Ecto neural progenitor cell (in vitro differentiated cells): ENCODE measurements around the gene CAMLG.
"Not testable (repeated sequence)": the region's sequence is repeated elsewhere in the genome, so short reads cannot be mapped to it uniquely, and the experiment has no call there.

Source experiments
- DNase-seq: peaks from one replicate; pipeline ENCODE4 v3.0.0-alpha.2; 2018; ENCODE audit warnings: low spot score

Gene CAMLG

GRCh38 chr5:134738133-134738962 lies at the start of gene CAMLG:
Gene CAMLG (plus strand): TSS chr5:134738548. CDS start chr5:134738621, 73 bp downstream.
- DNase-seq, result peak; percentile 98

GRCh38 chr5:134690144-134690543 lies 48.2 kb upstream of the CAMLG start:
- not testable (repeated sequence) for DNase-seq

- no peak for DNase-seq
Measured at GRCh38 chr5:134692722-134693121, 45.6 kb upstream of the CAMLG start.

GRCh38 chr5:134708301-134708700 lies 30.0 kb upstream of the CAMLG start:
- no peak for DNase-seq

- no peak for DNase-seq
Measured at GRCh38 chr5:134714120-134714519, 24.2 kb upstream of the CAMLG start.

- DNase-seq, result no peak
Measured at GRCh38 chr5:134714541-134714940, 23.8 kb upstream of the CAMLG start.

GRCh38 chr5:134715466-134715865 lies 22.9 kb upstream of the CAMLG start:
- not testable (repeated sequence) for DNase-seq

GRCh38 chr5:134724872-134725271 lies 13.5 kb upstream of the CAMLG start:
- no peak for DNase-seq

- DNase-seq, result no peak
Measured at GRCh38 chr5:134732819-134733218, 5.5 kb upstream of the CAMLG start.

GRCh38 chr5:134735243-134735642 lies 3.1 kb upstream of the CAMLG start:
- DNase-seq, result no peak

- DNase-seq, result no peak
Measured at GRCh38 chr5:134736173-134736812, 2.1 kb upstream of the CAMLG start.

GRCh38 chr5:134738963-134739661 lies 764 bp downstream of the CAMLG start:
- DNase-seq, result peak; percentile 57

- DNase-seq, result no peak
Measured at GRCh38 chr5:134741052-134741451, 2.7 kb downstream of the CAMLG start.

- DNase-seq, result no peak
Measured at GRCh38 chr5:134742134-134742533, 3.8 kb downstream of the CAMLG start.

GRCh38 chr5:134749415-134749814 lies 11.1 kb downstream of the CAMLG start:
- DNase-seq, result no peak

- no peak for DNase-seq
Measured at GRCh38 chr5:134758176-134758503, 19.8 kb downstream of the CAMLG start.

- DNase-seq, result peak; percentile 96
Measured at GRCh38 chr5:134758504-134759341, 20.4 kb downstream of the CAMLG start, which contains the start of gene DDX46. Gene DDX46 (plus strand): TSS chr5:134758779. CDS start chr5:134758939, 160 bp downstream.

GRCh38 chr5:134767528-134768291 lies 29.4 kb downstream of the CAMLG start:
- DNase-seq, result not testable (repeated sequence)

- DNase-seq, result no peak
Measured at GRCh38 chr5:134769206-134769605, 30.9 kb downstream of the CAMLG start.

GRCh38 chr5:134772461-134773125 lies 34.2 kb downstream of the CAMLG start:
- DNase-seq, result no peak

- DNase-seq, result no peak
Measured at GRCh38 chr5:134777366-134777765, 39.0 kb downstream of the CAMLG start.
